HG03108 (cell line): ENCODE data around the gene USP10.

ENCODE experiments used
- ATAC-seq: cut with Tn5 transposase; IDR thresholded peaks from one replicate; pipeline ENCODE4 v1.9.1; 2021; ENCODE audit warnings: moderate library complexity; ENCODE audit not compliant: unreplicated experiment

Gene USP10

GRCh38 chr16:84820305-84820684 is 120.5 kb downstream of the USP10 start:
- ATAC-seq: no peak

- ATAC-seq: no peak
Measured at GRCh38 chr16:84820771-84821170, 121.0 kb downstream of the USP10 start.

GRCh38 chr16:84821179-84821578 is 121.4 kb downstream of the USP10 start:
- no peak for ATAC-seq

GRCh38 chr16:84821728-84822689 is 122.2 kb downstream of the USP10 start:
- ATAC-seq: no peak

GRCh38 chr16:84822990-84823389 is 123.2 kb downstream of the USP10 start:
- ATAC-seq: no peak

GRCh38 chr16:84823484-84823883 is 123.7 kb downstream of the USP10 start:
- ATAC-seq: no peak

GRCh38 chr16:84823926-84824325 is 124.1 kb downstream of the USP10 start:
- ATAC-seq: no peak

- no peak for ATAC-seq
Measured at GRCh38 chr16:84825896-84826557, 126.2 kb downstream of the USP10 start.

GRCh38 chr16:84826558-84826941 is 126.8 kb downstream of the USP10 start:
- no peak for ATAC-seq

- ATAC-seq: no peak
Measured at GRCh38 chr16:84827131-84827574, 127.4 kb downstream of the USP10 start.

- no peak for ATAC-seq
Measured at GRCh38 chr16:84827897-84828296, 128.1 kb downstream of the USP10 start.

GRCh38 chr16:84828322-84828721 is 128.5 kb downstream of the USP10 start:
- no peak for ATAC-seq
